ENCODE measurements around the gene CBFA2T3.

DNA sequence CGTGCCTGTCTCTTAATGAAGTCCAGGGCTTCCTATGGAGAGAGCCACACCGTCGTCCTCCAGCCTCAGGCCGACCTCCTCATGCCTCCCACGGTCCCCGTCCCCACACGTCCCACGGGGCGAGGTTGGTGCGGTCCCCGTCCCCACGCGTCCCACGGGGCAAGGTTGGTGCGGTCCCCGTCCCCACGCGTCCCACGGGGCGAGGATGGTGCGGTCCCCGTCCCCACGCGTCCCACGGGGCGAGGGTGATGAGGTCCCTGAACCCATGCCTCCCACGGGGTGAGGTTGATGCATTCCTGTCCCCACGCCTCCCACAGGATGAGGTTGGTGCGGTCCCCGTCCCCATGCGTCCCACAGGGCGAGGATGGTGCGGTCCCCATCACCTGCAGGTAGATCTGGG is 141.2 kb downstream of the CBFA2T3 start:
- TF ChIP-seq, protein P1, sequence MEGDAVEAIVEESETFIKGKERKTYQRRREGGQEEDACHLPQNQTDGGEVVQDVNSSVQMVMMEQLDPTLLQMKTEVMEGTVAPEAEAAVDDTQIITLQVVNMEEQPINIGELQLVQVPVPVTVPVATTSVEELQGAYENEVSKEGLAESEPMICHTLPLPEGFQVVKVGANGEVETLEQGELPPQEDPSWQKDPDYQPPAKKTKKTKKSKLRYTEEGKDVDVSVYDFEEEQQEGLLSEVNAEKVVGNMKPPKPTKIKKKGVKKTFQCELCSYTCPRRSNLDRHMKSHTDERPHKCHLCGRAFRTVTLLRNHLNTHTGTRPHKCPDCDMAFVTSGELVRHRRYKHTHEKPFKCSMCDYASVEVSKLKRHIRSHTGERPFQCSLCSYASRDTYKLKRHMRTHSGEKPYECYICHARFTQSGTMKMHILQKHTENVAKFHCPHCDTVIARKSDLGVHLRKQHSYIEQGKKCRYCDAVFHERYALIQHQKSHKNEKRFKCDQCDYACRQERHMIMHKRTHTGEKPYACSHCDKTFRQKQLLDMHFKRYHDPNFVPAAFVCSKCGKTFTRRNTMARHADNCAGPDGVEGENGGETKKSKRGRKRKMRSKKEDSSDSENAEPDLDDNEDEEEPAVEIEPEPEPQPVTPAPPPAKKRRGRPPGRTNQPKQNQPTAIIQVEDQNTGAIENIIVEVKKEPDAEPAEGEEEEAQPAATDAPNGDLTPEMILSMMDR (IDR thresholded peaks at IDR 0.05): no peak
- TF ChIP-seq TCF7L2 (IDR thresholded peaks at IDR 0.05; ENCODE audit: low read depth, low read length) (no peak), POLR2AphosphoS5 (IDR thresholded peaks at IDR 0.05; ENCODE audit: low read depth, low read length) (no peak)
